GM12878 (cell line): ENCODE data around the gene ICA1. TPM values are rescaled to one million over a fixed set of nuclear protein-coding genes. Genes with fewer than 3 reads are reported as not detected.

Source experiments
- BCL11A ChIP-seq: IDR thresholded peaks from 2 replicates; pipeline ENCODE4 v1.6.1; 2011; ENCODE audit warnings: low read depth, low read length
- CBX5 ChIP-seq: sonication (generic); IDR thresholded peaks from 2 replicates; pipeline ENCODE4 v1.6.1; 2016; ENCODE audit warnings: low read depth, moderate library complexity, mild to moderate bottlenecking, inconsistent platforms
- CREM ChIP-seq: IDR thresholded peaks from 2 replicates; pipeline ENCODE4 v1.6.1; 2014; ENCODE audit warnings: antibody characterized with exemption, low read depth
- EGR1 ChIP-seq, 2 experiments: IDR thresholded peaks; 1 replicate in 1 of 2; 2 replicates in 1 of 2; pipeline ENCODE4 v1.6.1; 2011 to 2012; ENCODE audit warnings: low read depth in 2 of 2, low read length in 2 of 2, borderline replicate concordance in 1 of 2, mild to moderate bottlenecking in 1 of 2, moderate library complexity in 1 of 2
- FOS ChIP-seq: IDR thresholded peaks from 3 replicates; pipeline ENCODE4 v1.6.1; 2011; ENCODE audit warnings: borderline replicate concordance; ENCODE audit not compliant: insufficient read length; ENCODE audit errors: extremely low read depth
- HDAC2 ChIP-seq: fragments of 200-600 bp; sonication (generic); IDR thresholded peaks from 2 replicates; pipeline ENCODE4 v1.6.1; 2017
- HDGF ChIP-seq: fragments of 450-650 bp; IDR thresholded peaks from 2 replicates; pipeline ENCODE4 v1.6.1; 2016; ENCODE audit warnings: antibody characterized with exemption
- NFYA ChIP-seq: IDR thresholded peaks from 2 replicates; pipeline ENCODE4 v1.6.1; 2011; ENCODE audit warnings: low read depth, mild to moderate bottlenecking, low read length, improper control_type of control experiment, borderline replicate concordance
- NRF1 ChIP-seq: conservative IDR thresholded peaks from 2 replicates; pipeline ENCODE4 v1.6.1; 2011; ENCODE audit warnings: mild to moderate bottlenecking, low read depth, low read length, improper control_type of control experiment
- RAD21 ChIP-seq: IDR thresholded peaks from 2 replicates; pipeline ENCODE4 v1.6.1; 2011; ENCODE audit warnings: mild to moderate bottlenecking, low read depth, low read length, moderate library complexity; ENCODE audit not compliant: insufficient read depth
- RAD51 ChIP-seq: fragments of 450-650 bp; IDR thresholded peaks from 2 replicates; pipeline ENCODE4 v1.6.1; 2016; ENCODE audit warnings: moderate library complexity, mild to moderate bottlenecking, inconsistent platforms
- REST ChIP-seq: IDR thresholded peaks from 2 replicates; pipeline ENCODE4 v1.6.1; 2012; ENCODE audit warnings: mild to moderate bottlenecking, low read depth, low read length
- SIN3A ChIP-seq: IDR thresholded peaks from 2 replicates; pipeline ENCODE4 v1.6.1; 2012; ENCODE audit warnings: low read depth, low read length, improper control_type of control experiment
- SP1 ChIP-seq: IDR thresholded peaks from one replicate; pipeline ENCODE4 v1.6.1; 2011; ENCODE audit warnings: low read depth, low read length
- SREBF2 ChIP-seq: IDR thresholded peaks from 2 replicates; pipeline ENCODE4 v1.6.1; 2012; ENCODE audit warnings: mild to moderate bottlenecking, low read length
- SUPT20H ChIP-seq: IDR thresholded peaks from 2 replicates; pipeline ENCODE4 v1.6.1; 2011; ENCODE audit warnings: low read depth, mild to moderate bottlenecking, low read length, moderate library complexity, borderline replicate concordance; ENCODE audit not compliant: control insufficient read depth
- TARDBP ChIP-seq: IDR thresholded peaks from 2 replicates; pipeline ENCODE4 v1.6.1; 2016; ENCODE audit warnings: borderline replicate concordance
- TBL1XR1 ChIP-seq: IDR thresholded peaks from 2 replicates; pipeline ENCODE4 v1.6.1; 2012; ENCODE audit warnings: low read depth, low read length, improper control_type of control experiment
- USF1 ChIP-seq: IDR thresholded peaks from 2 replicates; pipeline ENCODE4 v1.6.1; 2011; ENCODE audit warnings: borderline replicate concordance, low read depth, mild to moderate bottlenecking, moderate library complexity, mixed read lengths, low read length; ENCODE audit not compliant: insufficient read depth; ENCODE audit errors: extremely low read length
- YY1 ChIP-seq: IDR thresholded peaks from 2 replicates; pipeline ENCODE4 v1.6.1; 2011; ENCODE audit warnings: low read depth, mild to moderate bottlenecking, low read length
- ZNF384 ChIP-seq: IDR thresholded peaks from 2 replicates; pipeline ENCODE4 v1.6.1; 2012; ENCODE audit warnings: low read depth, mild to moderate bottlenecking, low read length, improper control_type of control experiment, borderline replicate concordance
- polyA plus RNA-seq, 11 experiments: library from polyadenylated mRNA; depleted of rRNA in 4 of 11; unstranded in 6 of 11; stranded (reverse) in 5 of 11; fragments of >200 nt; fragmentation: Nextera tagmentation in 4 of 11; fragmentation: Illumina TruSeq in 1 of 11; extraction: Ambion mirVana in 4 of 11; extraction: Trizol in 1 of 11; gene quantifications; 1 replicate in 1 of 11; 2 replicates in 10 of 11; pipeline versions ENCODE4 v1.2.1 to v1.2.3, GENCODE V29; 2011 to 2016; ENCODE audit warnings: inconsistent platforms in 2 of 11, missing spikeins in 2 of 11, low read depth in 1 of 11
- total RNA-seq, 4 experiments: library from RNA; depleted of rRNA in 3 of 4; stranded (reverse); fragments of >200 nt in 3 of 4; fragmentation: Illumina TruSeq in 1 of 4; extraction: Trizol in 1 of 4; gene quantifications; 2 replicates each; pipeline versions ENCODE4 v1.2.1 to v1.2.3, GENCODE V29; 2013 to 2021
- TF ChIP-seq, protein P1 (sequence below): IDR thresholded peaks from 2 replicates; pipeline ENCODE4 v1.6.1; 2012; ENCODE audit warnings: low read depth, low read length, improper control_type of control experiment
- TF ChIP-seq, protein P2 (sequence below): fragments of 450-650 bp; conservative IDR thresholded peaks from 2 replicates; pipeline ENCODE4 v1.6.1; 2017; ENCODE audit warnings: mild to moderate bottlenecking, moderate library complexity

ICA1 gene
- total and polyA plus RNA-seq, 10 of the 15 experiments (the other 5 are each of a cell fraction or from before 2014, with no cell fraction given): 1.3 to 35.1 (median 3.3) TPM

DNA sequence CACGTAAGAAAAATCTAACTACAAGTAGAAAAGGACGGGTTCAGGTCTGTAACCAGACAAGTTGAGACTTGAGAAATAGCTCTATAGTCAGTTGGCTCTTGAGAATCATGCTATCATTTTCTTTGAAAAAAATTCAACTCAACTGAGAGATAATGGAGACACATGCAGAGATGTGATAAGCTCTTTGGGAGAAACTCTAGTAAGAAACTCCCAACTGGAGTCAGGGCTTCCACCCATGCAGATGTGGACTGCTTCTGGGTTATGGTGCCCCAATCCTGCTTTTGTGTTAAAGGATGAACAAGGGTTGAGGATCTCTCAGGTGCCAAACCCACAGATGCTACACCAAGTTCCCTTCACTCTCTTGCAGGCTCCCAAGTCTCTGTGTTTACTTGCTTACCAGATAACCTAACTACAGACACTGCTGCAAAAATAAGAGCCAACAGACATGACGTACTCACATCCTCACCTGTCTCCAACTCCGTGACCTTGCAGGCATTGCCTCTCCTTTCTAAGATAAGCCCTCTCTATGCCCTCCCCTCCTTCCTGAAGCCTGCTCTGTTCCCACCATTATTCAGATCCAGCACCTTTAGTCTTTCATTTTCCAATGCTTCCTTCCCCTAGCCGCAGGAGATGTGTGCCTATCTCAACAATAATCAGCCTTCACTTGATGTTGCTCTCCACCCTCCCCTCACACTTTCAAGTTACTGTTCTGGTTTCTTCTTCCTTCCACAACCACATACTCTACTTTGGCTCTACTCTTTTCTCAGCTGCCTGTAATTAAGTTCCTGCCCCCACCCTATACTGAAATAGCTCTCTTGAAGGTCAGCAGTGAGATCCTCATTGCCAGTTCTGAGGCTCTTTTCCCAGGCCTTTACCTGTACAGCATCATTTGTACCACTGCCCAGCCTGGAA is 130.0 kb downstream of the ICA1 start (continued):
- TF ChIP-seq SP1 (peak; percentile 51), TBL1XR1 (0 out of 2 replicates have a peak, but pooled peaks have one; percentile 33), ZNF384 (no peak), HDGF (peak; percentile 96), FOS (no peak), REST (no peak), CREM (peak; percentile 42), USF1 (no peak), SREBF2 (no peak), NFYA (no peak), BCL11A (peak; percentile 59; the same call in 1 of the 2 replicates), SIN3A (no peak), RAD21 (peak; percentile 14; the same call in 1 of the 2 replicates), EGR1 (IDR thresholded peaks at IDR 0.05; ENCODE audit: borderline replicate concordance in 1 of 2, low read depth in 2 of 2, low read length in 2 of 2) (peak in 1 of 2 experiments; percentile 15; a peak in 1 of 3 replicates), HDAC2 (no peak), SUPT20H (no peak), NRF1 (no peak), YY1 (0 out of 2 replicates have a peak, but pooled peaks have one; percentile 10), RAD51 (no peak), TARDBP (0 out of 2 replicates have a peak, but pooled peaks have one; percentile 41), CBX5 (no peak)
- TF ChIP-seq, protein P1, sequence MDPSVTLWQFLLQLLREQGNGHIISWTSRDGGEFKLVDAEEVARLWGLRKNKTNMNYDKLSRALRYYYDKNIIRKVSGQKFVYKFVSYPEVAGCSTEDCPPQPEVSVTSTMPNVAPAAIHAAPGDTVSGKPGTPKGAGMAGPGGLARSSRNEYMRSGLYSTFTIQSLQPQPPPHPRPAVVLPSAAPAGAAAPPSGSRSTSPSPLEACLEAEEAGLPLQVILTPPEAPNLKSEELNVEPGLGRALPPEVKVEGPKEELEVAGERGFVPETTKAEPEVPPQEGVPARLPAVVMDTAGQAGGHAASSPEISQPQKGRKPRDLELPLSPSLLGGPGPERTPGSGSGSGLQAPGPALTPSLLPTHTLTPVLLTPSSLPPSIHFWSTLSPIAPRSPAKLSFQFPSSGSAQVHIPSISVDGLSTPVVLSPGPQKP: no peak
- TF ChIP-seq, protein P2, sequence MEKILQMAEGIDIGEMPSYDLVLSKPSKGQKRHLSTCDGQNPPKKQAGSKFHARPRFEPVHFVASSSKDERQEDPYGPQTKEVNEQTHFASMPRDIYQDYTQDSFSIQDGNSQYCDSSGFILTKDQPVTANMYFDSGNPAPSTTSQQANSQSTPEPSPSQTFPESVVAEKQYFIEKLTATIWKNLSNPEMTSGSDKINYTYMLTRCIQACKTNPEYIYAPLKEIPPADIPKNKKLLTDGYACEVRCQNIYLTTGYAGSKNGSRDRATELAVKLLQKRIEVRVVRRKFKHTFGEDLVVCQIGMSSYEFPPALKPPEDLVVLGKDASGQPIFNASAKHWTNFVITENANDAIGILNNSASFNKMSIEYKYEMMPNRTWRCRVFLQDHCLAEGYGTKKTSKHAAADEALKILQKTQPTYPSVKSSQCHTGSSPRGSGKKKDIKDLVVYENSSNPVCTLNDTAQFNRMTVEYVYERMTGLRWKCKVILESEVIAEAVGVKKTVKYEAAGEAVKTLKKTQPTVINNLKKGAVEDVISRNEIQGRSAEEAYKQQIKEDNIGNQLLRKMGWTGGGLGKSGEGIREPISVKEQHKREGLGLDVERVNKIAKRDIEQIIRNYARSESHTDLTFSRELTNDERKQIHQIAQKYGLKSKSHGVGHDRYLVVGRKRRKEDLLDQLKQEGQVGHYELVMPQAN: 0 out of 2 replicates have a peak, but pooled peaks have one; percentile 29
